GM04504 (cell line): ENCODE data around the gene PLAAT5.
"Not testable (repeated sequence)": the region's sequence is repeated elsewhere in the genome, so short reads cannot be mapped to it uniquely, and the experiment has no call there.

ENCODE experiments used
- DNase-seq: peaks from one replicate; pipeline ENCODE4 v3.0.0-alpha.2; 2012; ENCODE audit warnings: low read depth

The PLAAT5 gene

GRCh38 chr11:63490551-63491239 lies at the start of gene PLAAT5:
Gene PLAAT5, minus strand, starts transcription at chr11:63491167. Its CDS starts 133 bp downstream, at chr11:63491034.
- no peak for DNase-seq

GRCh38 chr11:63537293-63538101 lies 46.5 kb upstream of the PLAAT5 start:
- peak; percentile 21 for DNase-seq

GRCh38 chr11:63536669-63537292 lies 45.8 kb upstream of the PLAAT5 start, which contains the start of gene PLAAT4:
Gene PLAAT4, plus strand, starts transcription at chr11:63536808. Its CDS starts 61 bp downstream, at chr11:63536869.
- DNase-seq, result peak; percentile 19

GRCh38 chr11:63535734-63536133 lies 44.8 kb upstream of the PLAAT5 start:
- no peak for DNase-seq

GRCh38 chr11:63534895-63535461 lies 44.0 kb upstream of the PLAAT5 start:
- no peak for DNase-seq

- no peak for DNase-seq
Observed at GRCh38 chr11:63534076-63534475, 43.1 kb upstream of the PLAAT5 start.

- DNase-seq, result no peak
Observed at GRCh38 chr11:63532799-63533475, 42.0 kb upstream of the PLAAT5 start.

GRCh38 chr11:63532117-63532516 lies 41.1 kb upstream of the PLAAT5 start:
- DNase-seq, result no peak

- peak; percentile 42 for DNase-seq
Observed at GRCh38 chr11:63531074-63531792, 40.3 kb upstream of the PLAAT5 start.

- no peak for DNase-seq
Observed at GRCh38 chr11:63530021-63530420, 39.1 kb upstream of the PLAAT5 start.

GRCh38 chr11:63529373-63529772 lies 38.4 kb upstream of the PLAAT5 start:
- not testable (repeated sequence) for DNase-seq

- not testable (repeated sequence) for DNase-seq
Observed at GRCh38 chr11:63528729-63529278, 37.8 kb upstream of the PLAAT5 start.

- DNase-seq, result not testable (repeated sequence)
Observed at GRCh38 chr11:63528156-63528555, 37.2 kb upstream of the PLAAT5 start.

- DNase-seq, result no peak
Observed at GRCh38 chr11:63527667-63528066, 36.7 kb upstream of the PLAAT5 start.

- DNase-seq, result no peak
Observed at GRCh38 chr11:63523151-63523550, 32.2 kb upstream of the PLAAT5 start.

- no peak for DNase-seq
Observed at GRCh38 chr11:63521896-63522295, 30.9 kb upstream of the PLAAT5 start.

GRCh38 chr11:63520606-63521170 lies 29.7 kb upstream of the PLAAT5 start:
- DNase-seq, result no peak

GRCh38 chr11:63518548-63518947 lies 27.6 kb upstream of the PLAAT5 start:
- no peak for DNase-seq

GRCh38 chr11:63517156-63517555 lies 26.2 kb upstream of the PLAAT5 start:
- DNase-seq, result no peak

GRCh38 chr11:63516109-63516508 lies 25.1 kb upstream of the PLAAT5 start:
- DNase-seq, result no peak
